ENCODE results near the gene TRIM17.

DNA sequence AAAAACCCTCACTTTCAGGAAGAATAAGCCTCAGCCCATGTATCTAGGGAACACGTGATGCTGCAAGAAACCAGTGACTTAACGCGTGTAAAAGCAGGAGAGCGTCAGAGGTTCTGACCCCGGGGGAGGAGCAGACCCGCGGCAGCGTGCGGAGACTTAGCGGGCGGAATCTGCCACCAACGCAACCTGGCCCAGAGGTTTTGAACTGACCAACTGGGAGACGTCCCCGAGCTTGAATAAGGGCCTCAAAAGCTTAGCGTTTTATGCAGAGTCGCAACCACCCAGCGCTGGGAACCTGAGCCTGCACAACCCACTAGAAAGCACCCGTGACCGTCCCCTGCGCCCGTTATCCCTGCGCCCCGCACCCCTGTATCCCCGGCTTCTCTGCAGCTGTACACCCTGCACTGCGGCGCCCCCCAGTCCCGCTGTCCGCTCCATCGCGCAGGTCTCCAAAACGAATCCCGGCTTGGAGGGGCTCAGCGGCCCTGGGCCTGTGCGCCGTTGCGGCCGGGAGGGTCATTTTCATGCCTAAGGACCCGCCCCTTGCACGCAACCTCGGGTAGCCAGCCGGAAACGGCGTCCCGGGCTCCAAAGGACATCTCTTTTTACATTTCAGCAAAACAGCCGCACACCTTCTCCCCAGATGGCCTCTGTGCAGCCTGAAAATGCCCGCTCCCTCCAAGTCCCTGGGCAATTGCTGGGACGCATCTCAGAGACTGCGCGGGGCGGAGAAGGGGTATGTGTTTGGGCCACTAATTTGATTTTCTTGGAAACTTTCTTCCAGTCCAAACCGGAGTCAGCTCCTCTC lies 29.4 kb upstream of the TRIM17 start:
- TF ChIP-seq SUZ12 (IDR thresholded peaks at IDR 0.05; ENCODE audit: extremely low read depth, insufficient read depth, insufficient read length) (no peak), YY1 (IDR thresholded peaks at IDR 0.05; ENCODE audit: insufficient read depth, insufficient read length) (no peak)
